Fibroblast of the aortic adventitia (primary cell): ENCODE data around the gene STXBP1. TPM values are rescaled to one million over a fixed set of nuclear protein-coding genes. Genes with fewer than 3 reads are reported as not detected.

Source experiments
- DNase-seq: peaks from one replicate; pipeline ENCODE4 v3.0.0-alpha.2; 2010; ENCODE audit warnings: low read depth
- H3K4me3 ChIP-seq: 2 replicates; pipeline ENCODE4 v1.5.1; 2011; ENCODE audit warnings: low read depth, mild to moderate bottlenecking, control low read depth, low read length, moderate library complexity
- CTCF ChIP-seq: IDR thresholded peaks from 2 replicates; pipeline ENCODE4 v1.5.1; 2011; ENCODE audit warnings: mild to moderate bottlenecking, low read length, control low read depth, inconsistent platforms; ENCODE audit not compliant: insufficient read depth
- total RNA-seq: library from RNA; depleted of rRNA; stranded (reverse); fragments of >200 nt; gene quantifications from 2 replicates; pipeline ENCODE4 v1.2.3, GENCODE V29; 2012; ENCODE audit warnings: low replicate concordance

Gene STXBP1
- total RNA-seq = 25.5 and 40.6 TPM in 2 replicates

- peak within 1 kb of the TSS; percentile 83 for H3K4me3 ChIP-seq
- peak; percentile 78 for DNase-seq
- peak; percentile 24 for TF ChIP-seq CTCF
Observed at GRCh38 chr9:127611899-127612790, at the start of gene STXBP1. Gene STXBP1, plus strand, starts transcription at chr9:127612277. Its CDS starts 127 bp downstream, at chr9:127612404.

- H3K4me3 ChIP-seq = peak overlapping the region; percentile 37
- no peak for TF ChIP-seq CTCF
- DNase-seq = no peak
Observed at GRCh38 chr9:127562279-127562796, 49.7 kb upstream of the STXBP1 start.

- peak overlapping the region; percentile 26 for H3K4me3 ChIP-seq
- TF ChIP-seq CTCF = peak; percentile 46
- DNase-seq = peak; percentile 80
Observed at GRCh38 chr9:127562841-127563401, 49.2 kb upstream of the STXBP1 start.

DNA sequence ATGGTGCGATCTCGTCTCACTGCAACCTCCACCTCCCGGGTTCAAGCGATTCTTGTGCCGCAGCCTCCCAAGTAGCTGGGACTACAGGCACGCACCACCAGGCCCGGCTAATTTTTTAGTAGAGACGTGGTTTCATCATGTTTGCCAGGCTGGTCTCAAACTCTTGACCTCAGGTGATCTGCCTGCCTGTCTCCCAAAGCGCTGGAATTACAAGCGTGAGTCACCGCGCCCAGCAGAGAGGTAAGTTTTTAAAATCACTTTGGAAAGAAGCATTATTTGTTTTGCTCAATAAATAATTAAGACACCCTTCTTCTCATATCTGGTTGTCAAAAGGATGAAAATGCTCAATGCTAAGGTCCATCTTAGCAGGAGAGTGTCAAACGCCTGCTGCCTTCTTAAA lies 48.5 kb upstream of the STXBP1 start:
- H3K4me3 ChIP-seq = no peak overlapping the region
- TF ChIP-seq CTCF = no peak
- no peak for DNase-seq

DNA sequence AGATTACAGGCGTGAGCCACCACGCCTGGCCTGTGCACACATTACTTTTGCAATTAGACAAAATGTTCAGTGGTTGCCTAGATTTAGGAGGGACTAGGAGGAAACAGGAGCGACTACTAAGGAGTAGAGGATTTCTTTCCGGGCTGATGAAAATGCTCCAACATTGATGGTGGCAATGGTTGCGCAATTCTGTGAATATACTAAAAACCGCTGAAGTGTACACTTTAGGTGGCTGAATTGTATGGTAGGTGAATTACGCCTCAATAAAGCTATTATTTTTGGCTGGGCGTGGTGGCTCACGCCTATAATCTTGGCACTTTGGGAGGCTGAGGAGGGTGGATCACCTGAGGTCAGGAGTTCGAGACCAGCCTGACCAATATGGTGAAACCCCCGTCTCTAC lies 46.8 kb upstream of the STXBP1 start:
- no peak for TF ChIP-seq CTCF
- H3K4me3 ChIP-seq = peak overlapping the region; percentile 13
- no peak for DNase-seq

- DNase-seq = no peak
- H3K4me3 ChIP-seq = peak overlapping the region; percentile 91
- no peak for TF ChIP-seq CTCF
Observed at GRCh38 chr9:127566351-127567001, 45.6 kb upstream of the STXBP1 start.
